KBM-7 (cell line): ENCODE results near the gene C9.
"Not testable (repeated sequence)": the region's sequence is repeated elsewhere in the genome, so short reads cannot be mapped to it uniquely, and the experiment has no call there.

Source experiments
- DNase-seq: peaks from one replicate; pipeline ENCODE4 v3.0.0-alpha.2; 2015
- in situ Hi-C: fragments of 300-500 bp; cut with MboI; formaldehyde crosslinking; loops from 2 replicates; pipeline ENCODE4 v1.14.3; 2020; ENCODE audit warnings: low sequenced_read_pairs, low pct_unique_long_range_greater_than_20kb, mixed read lengths

C9 gene

GRCh38 chr5:39340506-39340905 lies 23.8 kb downstream of the C9 start:
- in situ Hi-C loops: no loop called here

GRCh38 chr5:39337252-39337915 lies 26.9 kb downstream of the C9 start:
- DNase-seq: no peak
- in situ Hi-C loops: no loop called here

More at GRCh38 chr5:39340506-39340905, 23.8 kb downstream of the C9 start:
- no peak for DNase-seq

GRCh38 chr5:39334296-39334695 lies 30.0 kb downstream of the C9 start:
- DNase-seq, in situ Hi-C loops: not testable (repeated sequence)

- in situ Hi-C loops: no loop called here
- no peak for DNase-seq
These were observed 31.2 kb downstream of the C9 start for GRCh38 chr5:39333104-39333503.

GRCh38 chr5:39331861-39332381 lies 32.4 kb downstream of the C9 start:
- no peak for DNase-seq
- in situ Hi-C loops: no loop called here

- DNase-seq: no peak
- in situ Hi-C loops: no loop called here
These were observed 35.6 kb downstream of the C9 start for GRCh38 chr5:39328731-39329130.

GRCh38 chr5:39323542-39323941 lies 40.8 kb downstream of the C9 start:
- in situ Hi-C loops: no loop called here
- DNase-seq: no peak

- in situ Hi-C loops: no loop called here
- no peak for DNase-seq
These were observed 44.9 kb downstream of the C9 start for GRCh38 chr5:39319395-39319794.

GRCh38 chr5:39316464-39316863 lies 47.8 kb downstream of the C9 start:
- in situ Hi-C loops, DNase-seq: not testable (repeated sequence)

- in situ Hi-C loops: no loop called here
- no peak for DNase-seq
These were observed 48.3 kb downstream of the C9 start for GRCh38 chr5:39315995-39316394.

GRCh38 chr5:39314591-39314990 lies 49.7 kb downstream of the C9 start:
- in situ Hi-C loops: no loop called here
- DNase-seq: no peak

- DNase-seq: no peak
- in situ Hi-C loops: no loop called here
These were observed 54.8 kb downstream of the C9 start for GRCh38 chr5:39309534-39309933.

- in situ Hi-C loops: no loop called here
- no peak for DNase-seq
These were observed 61.8 kb downstream of the C9 start for GRCh38 chr5:39302472-39302871.

GRCh38 chr5:39301406-39301805 lies 62.9 kb downstream of the C9 start:
- in situ Hi-C loops: no loop called here
- DNase-seq: no peak

GRCh38 chr5:39299962-39300361 lies 64.3 kb downstream of the C9 start:
- in situ Hi-C loops: no loop called here
- no peak for DNase-seq

- no peak for DNase-seq
- in situ Hi-C loops: no loop called here
These were observed 69.6 kb downstream of the C9 start for GRCh38 chr5:39294736-39295135.

GRCh38 chr5:39284552-39284951 lies 79.7 kb downstream of the C9 start:
- in situ Hi-C loops: no loop called here
- no peak for DNase-seq

GRCh38 chr5:39283231-39283818 lies 81.0 kb downstream of the C9 start:
- DNase-seq: peak; percentile 86
- in situ Hi-C loops: no loop called here

- in situ Hi-C loops: no loop called here
- DNase-seq: no peak
These were observed 81.7 kb downstream of the C9 start for GRCh38 chr5:39282561-39282960.

GRCh38 chr5:39275865-39276264 lies 88.4 kb downstream of the C9 start:
- in situ Hi-C loops, DNase-seq: not testable (repeated sequence)
